HCT116 (cell line): Measurements from ENCODE around the gene NDUFC2. TPM values are rescaled to one million over a fixed set of nuclear protein-coding genes. Genes with fewer than 3 reads are reported as not detected.

Source experiments
- ATAC-seq: fragments of 200-7000 bp; cut with Tn5 transposase; 2 replicates; pipeline ENCODE4 v1.9.1; 2020; ENCODE audit warnings: mild to moderate bottlenecking, moderate library complexity
- BruUV-seq: library from RNA; stranded (reverse); fragments of 400-500 nt; replicated peaks from 2 replicates; lab custom pipeline; 2021; lab: Mats Ljungman, UMichigan
- CTCF ChIA-PET: fragments of 300-600 bp; sonication (Branson Sonifier 250); formaldehyde crosslinking; loops from one replicate; lab custom pipeline; 2021; ENCODE audit warnings: antibody characterized with exemption; lab: Charles Lee
- POLR2A ChIA-PET: fragments of 300-600, 350-600 bp; sonication (Branson Sonifier 250); formaldehyde crosslinking; loops from one replicate; lab custom pipeline; 2021; ENCODE audit warnings: antibody characterized with exemption; lab: Charles Lee
- RAD21 ChIA-PET, 2 experiments: fragments of 300-600 bp; sonication (Branson Sonifier 250); formaldehyde crosslinking; loops; one replicate each; lab custom pipeline; 2023; ENCODE audit warnings: low total read pairs in 2 of 2; ENCODE audit not compliant: uncharacterized antibody in 2 of 2, unreplicated experiment in 2 of 2, low non-redundant PET in 1 of 2; lab: Charles Lee
- DNase-seq: peaks from one replicate; pipeline ENCODE4 v3.0.0-alpha.2; 2010; ENCODE audit warnings: low read depth, low spot score
- H2AFZ ChIP-seq: fragments of 200-600 bp; shearing (Covaris generic), sonication (generic); 2 replicates; pipeline ENCODE4 v1.6.1; 2017; ENCODE audit warnings: low read depth, mixed run types, mixed read lengths, antibody characterized with exemption, low read length; ENCODE audit not compliant: poor library complexity, severe bottlenecking
- H3K27ac ChIP-seq: 2 replicates; pipeline ENCODE4 v1.5.1; 2012; ENCODE audit warnings: low read depth, low read length
- H3K27me3 ChIP-seq: fragments of 200-600 bp; sonication (generic); 2 replicates; pipeline ENCODE4 v1.6.1; 2016; ENCODE audit warnings: mixed run types, low read length, mixed read lengths; ENCODE audit not compliant: insufficient read depth
- H3K36me3 ChIP-seq, 2 experiments: fragments of 200-500 bp in 1 of 2; fragments of 200-600 bp in 1 of 2; sonication (Bioruptor generic) in 1 of 2; sonication (generic) in 1 of 2; 2 replicates each; pipeline versions ENCODE4 v1.5.1 to v1.6.1; 2014 to 2016; ENCODE audit warnings: low read length in 2 of 2, inconsistent platforms in 1 of 2, mixed read lengths in 1 of 2, mixed run types in 1 of 2; ENCODE audit not compliant: insufficient read depth in 2 of 2, control insufficient read depth in 1 of 2
- H3K4me1 ChIP-seq, 2 experiments: fragments of 200-600 bp in 1 of 2; sonication (generic) in 1 of 2; 2 replicates each; pipeline versions ENCODE4 v1.5.1 to v1.6.1; 2012 to 2017; ENCODE audit warnings: low read length in 2 of 2, inconsistent platforms in 1 of 2, mild to moderate bottlenecking in 1 of 2, mixed read lengths in 1 of 2, mixed run types in 1 of 2, moderate library complexity in 1 of 2; ENCODE audit not compliant: insufficient read depth in 2 of 2, control insufficient read depth in 1 of 2
- H3K4me2 ChIP-seq: fragments of 200-600 bp; sonication (generic); 2 replicates; pipeline ENCODE4 v1.6.1; 2017; ENCODE audit warnings: mixed run types, low read length, mixed read lengths
- H3K4me3 ChIP-seq, 2 experiments: fragments of 200-600 bp in 1 of 2; sonication (generic) in 1 of 2; replicated peaks in 1 of 2; 2 replicates each; pipeline ENCODE4 v1.5.1; 2011 to 2016; ENCODE audit warnings: low read length in 2 of 2, control low read depth in 1 of 2, low read depth in 1 of 2, mild to moderate bottlenecking in 1 of 2, mixed read lengths in 1 of 2, mixed run types in 1 of 2
- H3K79me2 ChIP-seq: fragments of 200-600 bp; sonication (generic); 2 replicates; pipeline ENCODE4 v1.6.1; 2017; ENCODE audit warnings: mild to moderate bottlenecking, mixed run types, low read length, moderate library complexity, mixed read lengths; ENCODE audit not compliant: insufficient read depth
- H3K9ac ChIP-seq: fragments of 200-600 bp; sonication (generic); 2 replicates; pipeline ENCODE4 v1.6.1; 2016; ENCODE audit warnings: low read length, mixed read lengths
- H3K9me2 ChIP-seq: fragments of 200-600 bp; sonication (generic), shearing (Covaris generic); 2 replicates; pipeline ENCODE4 v1.6.1; 2017; ENCODE audit warnings: mixed run types, mild to moderate bottlenecking, moderate library complexity; ENCODE audit not compliant: insufficient read depth
- H3K9me3 ChIP-seq, 2 experiments: fragments of 200-500 bp in 1 of 2; fragments of 200-600 bp in 1 of 2; sonication (Bioruptor generic) in 1 of 2; sonication (generic) in 1 of 2; 2 replicates each; pipeline ENCODE4 v1.6.1; 2014 to 2017; ENCODE audit warnings: low read length in 2 of 2, mixed read lengths in 2 of 2, inconsistent platforms in 1 of 2, low read depth in 1 of 2, mild to moderate bottlenecking in 1 of 2, mixed run types in 1 of 2, moderate library complexity in 1 of 2; ENCODE audit not compliant: control insufficient read depth in 1 of 2, insufficient read depth in 1 of 2
- H4K20me1 ChIP-seq: fragments of 200-600 bp; sonication (generic), shearing (Covaris generic); 2 replicates; pipeline ENCODE4 v1.6.1; 2017; ENCODE audit warnings: mixed run types, mild to moderate bottlenecking, moderate library complexity; ENCODE audit not compliant: insufficient read depth
- CBX3 ChIP-seq: IDR thresholded peaks from 2 replicates; pipeline ENCODE4 v1.6.1; 2012; ENCODE audit warnings: low read depth
- CEBPB ChIP-seq: IDR thresholded peaks from 2 replicates; pipeline ENCODE4 v1.6.1; 2012; ENCODE audit warnings: low read depth
- EZH2 ChIP-seq: fragments of 200-600 bp; sonication (generic); IDR thresholded peaks from 2 replicates; pipeline ENCODE4 v1.6.1; 2017; ENCODE audit warnings: antibody characterized with exemption, mixed run types
- EZH2phosphoT487 ChIP-seq: fragments of 200-600 bp; IDR thresholded peaks from 2 replicates; pipeline ENCODE4 v1.6.1; 2018; ENCODE audit warnings: antibody characterized with exemption, borderline replicate concordance
- FOSL1 ChIP-seq: IDR thresholded peaks from 2 replicates; pipeline ENCODE4 v1.6.1; 2012; ENCODE audit warnings: low read depth
- POLR2A ChIP-seq: IDR thresholded peaks from 2 replicates; pipeline ENCODE4 v1.7.0; 2011; ENCODE audit warnings: borderline replicate concordance; ENCODE audit not compliant: insufficient read depth, insufficient read length; ENCODE audit errors: extremely low read depth
- POLR2AphosphoS5 ChIP-seq: IDR thresholded peaks from 2 replicates; pipeline ENCODE4 v1.6.1; 2011; ENCODE audit warnings: mild to moderate bottlenecking, low read depth, low read length, moderate library complexity
- RAD21 ChIP-seq: IDR thresholded peaks from 2 replicates; pipeline ENCODE4 v1.6.1; 2012; ENCODE audit warnings: low read depth, mild to moderate bottlenecking
- SIN3A ChIP-seq: IDR thresholded peaks from 2 replicates; pipeline ENCODE4 v1.6.1; 2012; ENCODE audit warnings: low read depth
- SRF ChIP-seq: IDR thresholded peaks from 2 replicates; pipeline ENCODE4 v1.6.1; 2012; ENCODE audit warnings: low read depth
- YY1 ChIP-seq: IDR thresholded peaks from 2 replicates; pipeline ENCODE4 v1.6.1; 2011; ENCODE audit warnings: low read length, low read depth, moderate library complexity, mild to moderate bottlenecking; ENCODE audit not compliant: insufficient replicate concordance; ENCODE audit errors: extremely low read depth
- ZNF274 ChIP-seq: fragments of 200-500 bp; sonication (Bioruptor generic); IDR thresholded peaks from 2 replicates; pipeline ENCODE4 v1.6.1; 2014; ENCODE audit warnings: mild to moderate bottlenecking, low read depth, low read length, inconsistent platforms
- intact Hi-C: fragments of 100-400 bp; cut with micrococcal nuclease; formaldehyde crosslinking; loops from 2 replicates; pipeline ENCODE4 v1.10.0; 2022
- total RNA-seq: library from RNA; stranded (reverse); gene quantifications from one replicate; pipeline ENCODE4 v1.2.1, GENCODE V29; 2021; ENCODE audit not compliant: unreplicated experiment
- TF ChIP-seq, protein P1 (sequence below), 3 experiments: fragments of 200-600 bp in 1 of 3; sonication (generic) in 1 of 3; IDR thresholded peaks in 2 of 3; conservative IDR thresholded peaks in 1 of 3; 2 replicates each; pipeline ENCODE4 v1.5.1; 2012 to 2017; ENCODE audit warnings: low read depth in 2 of 3, low read length in 2 of 3, antibody characterized with exemption in 1 of 3, borderline replicate concordance in 1 of 3, control low read depth in 1 of 3, mild to moderate bottlenecking in 1 of 3, mixed read lengths in 1 of 3, mixed run types in 1 of 3, moderate library complexity in 1 of 3; ENCODE audit not compliant: insufficient read depth in 1 of 3
- TF ChIP-seq, protein P2 (sequence below): IDR thresholded peaks from 2 replicates; pipeline ENCODE4 v1.6.1; 2012

NDUFC2 gene
- total RNA-seq, 1 experiment from 2014 or later: 225 TPM

- no TSS peak for BruUV-seq
- Histone ChIP-seq H3K4me3 (no peak overlapping the region), H3K9me3 (no peaks in the 10 kb centered on the region), H2AFZ (peak overlapping the region; percentile 99), H3K27me3 (no peaks in the 10 kb centered on the region), H4K20me1 (no peaks in the 10 kb centered on the region), H3K27ac (no peak overlapping the region), H3K9ac (0 out of 2 replicates have a peak overlapping the region, but pooled peaks have one; percentile 13), H3K36me3 (no peaks in the 10 kb centered on the region), H3K4me1 (peaks cover 8 to 21% of the 10 kb centered on the region in 2 experiments), H3K9me2 (no peaks in the 10 kb centered on the region), H3K79me2 (no peaks in the 10 kb centered on the region), H3K4me2 (peak overlapping the region; percentile 68)
- no peak for TF ChIP-seq EZH2
- no peak for TF ChIP-seq CBX3
- peak; percentile 66 for TF ChIP-seq POLR2AphosphoS5
- TF ChIP-seq, protein P1, sequence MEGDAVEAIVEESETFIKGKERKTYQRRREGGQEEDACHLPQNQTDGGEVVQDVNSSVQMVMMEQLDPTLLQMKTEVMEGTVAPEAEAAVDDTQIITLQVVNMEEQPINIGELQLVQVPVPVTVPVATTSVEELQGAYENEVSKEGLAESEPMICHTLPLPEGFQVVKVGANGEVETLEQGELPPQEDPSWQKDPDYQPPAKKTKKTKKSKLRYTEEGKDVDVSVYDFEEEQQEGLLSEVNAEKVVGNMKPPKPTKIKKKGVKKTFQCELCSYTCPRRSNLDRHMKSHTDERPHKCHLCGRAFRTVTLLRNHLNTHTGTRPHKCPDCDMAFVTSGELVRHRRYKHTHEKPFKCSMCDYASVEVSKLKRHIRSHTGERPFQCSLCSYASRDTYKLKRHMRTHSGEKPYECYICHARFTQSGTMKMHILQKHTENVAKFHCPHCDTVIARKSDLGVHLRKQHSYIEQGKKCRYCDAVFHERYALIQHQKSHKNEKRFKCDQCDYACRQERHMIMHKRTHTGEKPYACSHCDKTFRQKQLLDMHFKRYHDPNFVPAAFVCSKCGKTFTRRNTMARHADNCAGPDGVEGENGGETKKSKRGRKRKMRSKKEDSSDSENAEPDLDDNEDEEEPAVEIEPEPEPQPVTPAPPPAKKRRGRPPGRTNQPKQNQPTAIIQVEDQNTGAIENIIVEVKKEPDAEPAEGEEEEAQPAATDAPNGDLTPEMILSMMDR (IDR thresholded peaks at IDR 0.05 in 2 of 3, conservative IDR thresholded peaks at IDR 0.05 in 1 of 3; ENCODE audit: borderline replicate concordance in 1 of 3, insufficient read depth in 1 of 3, low read depth in 2 of 3, low read length in 2 of 3): peak; percentile 92 to 99 (median 99)
- TF ChIP-seq POLR2A: no peak
- TF ChIP-seq SRF: no peak
- TF ChIP-seq, protein P2, sequence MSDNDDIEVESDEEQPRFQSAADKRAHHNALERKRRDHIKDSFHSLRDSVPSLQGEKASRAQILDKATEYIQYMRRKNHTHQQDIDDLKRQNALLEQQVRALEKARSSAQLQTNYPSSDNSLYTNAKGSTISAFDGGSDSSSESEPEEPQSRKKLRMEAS: no peak; the same call in 1 of the 2 replicates
- TF ChIP-seq ZNF274: no peak
- TF ChIP-seq RAD21: peak; percentile 99
- TF ChIP-seq YY1: peak; percentile 61
- TF ChIP-seq FOSL1: no peak
- TF ChIP-seq CEBPB: no peak
- TF ChIP-seq EZH2phosphoT487: no peak
- no peak for TF ChIP-seq SIN3A
- POLR2A ChIA-PET: interaction anchor here (0.6 kb wide), 3 partner anchors 37 to 366 kb away, joined by 3 read pairs; partner anchors contain the start of gene INTS4
- RAD21 ChIA-PET: no interaction called here
- peak; percentile 27 for DNase-seq
- intact Hi-C loops: loop anchor here (2.0 to 5.0 kb wide), 2 partner anchors 224 to 269 kb away; partner anchors contain the start of genes AAMDC and RSF1
- CTCF ChIA-PET: interaction anchor here (0.7 to 2.6 kb wide), 10 partner anchors 9 to 519 kb away, joined by 3 to 10 read pairs (median 4); partner anchors contain the start of genes ALG8 and INTS4
- ATAC-seq: peak; percentile 97
These were observed 33.7 kb downstream of the NDUFC2 start for GRCh38 chr11:78045851-78046485.
